Neural progenitor cell (in vitro differentiated cells): ENCODE results near the gene XPR1.

ENCODE experiments used
- EZH2 ChIP-seq: fragments of 200-600 bp; sonication (generic); IDR thresholded peaks from 2 replicates; pipeline ENCODE4 v1.6.1; 2017; ENCODE audit warnings: antibody characterized with exemption, mild to moderate bottlenecking, moderate library complexity
- EZH2phosphoT487 ChIP-seq: fragments of 200-600 bp; sonication (generic); IDR thresholded peaks from 2 replicates; pipeline ENCODE4 v1.6.1; 2017; ENCODE audit warnings: antibody characterized with exemption
- TF ChIP-seq, protein P1 (sequence below): fragments of 200-600 bp; sonication (generic); IDR thresholded peaks from 2 replicates; pipeline ENCODE4 v1.5.1; 2017; ENCODE audit warnings: antibody characterized with exemption, mild to moderate bottlenecking

DNA sequence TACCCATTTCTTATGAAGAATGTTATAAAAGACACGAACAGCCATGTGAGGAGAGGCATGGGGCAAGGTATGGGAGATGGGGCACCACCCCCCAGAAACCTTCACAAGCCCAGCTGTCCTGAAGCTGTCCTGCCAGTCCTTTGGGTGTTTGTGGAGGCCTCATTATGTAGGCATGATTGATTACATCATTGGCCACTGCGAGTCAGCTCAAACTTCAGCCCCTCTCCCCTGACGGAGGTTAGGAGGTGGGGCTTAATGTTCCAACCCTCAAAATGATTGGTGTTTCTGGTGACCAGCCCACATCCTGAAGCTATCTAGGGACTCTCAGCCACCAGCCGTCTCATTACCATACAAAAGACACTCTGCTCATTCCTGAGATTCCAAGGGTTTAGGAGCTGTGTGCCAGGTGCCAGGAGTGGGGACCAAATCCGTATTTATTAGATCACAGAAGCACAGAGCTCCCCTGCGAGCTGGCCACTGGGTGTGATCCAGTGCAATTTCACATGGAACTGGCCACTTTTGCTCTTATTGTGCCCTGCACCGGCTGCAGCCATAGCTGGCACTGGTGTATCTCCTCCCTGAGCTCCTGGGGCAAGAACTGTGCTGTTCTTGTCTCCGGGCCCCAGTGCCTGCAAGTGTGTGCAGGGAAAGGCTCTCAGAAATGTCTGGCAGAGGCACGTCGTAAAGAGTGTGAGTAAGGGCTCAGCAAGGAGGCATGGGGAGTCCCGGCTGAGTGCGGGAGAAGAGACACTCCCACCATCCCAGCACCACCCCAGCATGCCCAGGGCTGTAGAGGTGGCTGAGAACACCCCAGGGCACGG is 291.4 kb downstream of the XPR1 start:
- TF ChIP-seq, protein P1, sequence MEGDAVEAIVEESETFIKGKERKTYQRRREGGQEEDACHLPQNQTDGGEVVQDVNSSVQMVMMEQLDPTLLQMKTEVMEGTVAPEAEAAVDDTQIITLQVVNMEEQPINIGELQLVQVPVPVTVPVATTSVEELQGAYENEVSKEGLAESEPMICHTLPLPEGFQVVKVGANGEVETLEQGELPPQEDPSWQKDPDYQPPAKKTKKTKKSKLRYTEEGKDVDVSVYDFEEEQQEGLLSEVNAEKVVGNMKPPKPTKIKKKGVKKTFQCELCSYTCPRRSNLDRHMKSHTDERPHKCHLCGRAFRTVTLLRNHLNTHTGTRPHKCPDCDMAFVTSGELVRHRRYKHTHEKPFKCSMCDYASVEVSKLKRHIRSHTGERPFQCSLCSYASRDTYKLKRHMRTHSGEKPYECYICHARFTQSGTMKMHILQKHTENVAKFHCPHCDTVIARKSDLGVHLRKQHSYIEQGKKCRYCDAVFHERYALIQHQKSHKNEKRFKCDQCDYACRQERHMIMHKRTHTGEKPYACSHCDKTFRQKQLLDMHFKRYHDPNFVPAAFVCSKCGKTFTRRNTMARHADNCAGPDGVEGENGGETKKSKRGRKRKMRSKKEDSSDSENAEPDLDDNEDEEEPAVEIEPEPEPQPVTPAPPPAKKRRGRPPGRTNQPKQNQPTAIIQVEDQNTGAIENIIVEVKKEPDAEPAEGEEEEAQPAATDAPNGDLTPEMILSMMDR = no peak
- TF ChIP-seq EZH2phosphoT487 (no peak), EZH2 (no peak)
